Measurements from ENCODE around the gene PRR9.

Gene PRR9

DNA sequence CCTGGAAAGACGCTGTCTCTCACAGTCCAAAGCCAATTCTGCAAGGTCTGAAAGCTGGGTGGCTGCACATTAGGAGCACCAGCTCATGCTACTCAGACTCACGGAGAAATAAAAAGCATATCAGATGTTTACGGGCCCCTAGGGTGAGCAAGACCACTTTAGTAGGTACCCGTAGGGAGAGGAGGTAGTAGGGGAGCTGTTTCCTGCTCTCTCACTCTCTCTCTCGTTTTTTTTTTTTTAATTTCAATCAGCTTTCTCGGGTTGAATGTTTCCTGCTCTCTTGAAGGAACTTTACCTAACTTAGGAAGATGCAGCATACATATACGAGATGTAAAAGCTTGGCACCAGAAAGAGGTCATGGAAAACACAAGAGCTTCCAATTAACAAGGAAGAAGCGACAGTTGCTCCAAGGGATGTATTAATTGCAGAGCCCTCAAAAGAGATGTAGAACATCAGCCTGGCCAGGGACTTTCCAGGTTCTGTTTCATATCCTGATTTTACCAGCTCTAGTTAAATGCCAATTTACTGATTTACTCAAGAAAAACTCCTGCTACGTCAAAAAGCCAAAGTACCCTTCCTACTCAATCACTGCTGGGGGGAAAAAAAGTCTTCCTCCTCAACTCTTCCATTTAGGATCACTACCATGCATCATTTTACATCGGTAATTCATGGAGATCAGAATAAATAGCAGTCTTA is 45.2 kb downstream of the PRR9 start:
- no peak for DNase-seq (ENCODE audit: low read depth in 2 of 3, low spot score in 1 of 3)

DNA sequence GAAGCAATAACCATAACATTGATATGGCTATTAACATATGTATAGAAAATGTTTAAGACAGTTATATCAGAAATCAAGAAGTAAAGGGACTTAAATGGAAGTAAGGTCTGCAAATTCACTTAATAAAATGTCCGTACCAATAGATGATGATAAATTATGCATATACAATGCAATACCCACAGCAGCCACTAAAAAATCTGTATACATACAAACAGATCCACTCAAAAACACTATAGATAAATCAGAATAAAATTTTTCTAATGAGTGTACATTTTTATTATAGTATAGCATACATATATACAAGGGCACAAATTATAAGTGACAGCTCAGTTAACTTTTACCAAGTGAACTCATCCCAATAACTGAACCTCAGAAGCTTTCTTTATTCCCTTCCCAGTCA is 48.1 kb downstream of the PRR9 start:
- no peak for DNase-seq (ENCODE audit: low read depth in 2 of 3, low spot score in 1 of 3)

Data from stimulated activated CD4-positive, alpha-beta T cell treated with anti-CD3 and anti-CD28 coated beads, Interleukin-12 subunit alpha, Interleukin-12 subunit beta, amount 100 ng/mL, for 48 hours (primary cell).